ENCODE measurements around the gene ECEL1.

The ECEL1 gene

DNA sequence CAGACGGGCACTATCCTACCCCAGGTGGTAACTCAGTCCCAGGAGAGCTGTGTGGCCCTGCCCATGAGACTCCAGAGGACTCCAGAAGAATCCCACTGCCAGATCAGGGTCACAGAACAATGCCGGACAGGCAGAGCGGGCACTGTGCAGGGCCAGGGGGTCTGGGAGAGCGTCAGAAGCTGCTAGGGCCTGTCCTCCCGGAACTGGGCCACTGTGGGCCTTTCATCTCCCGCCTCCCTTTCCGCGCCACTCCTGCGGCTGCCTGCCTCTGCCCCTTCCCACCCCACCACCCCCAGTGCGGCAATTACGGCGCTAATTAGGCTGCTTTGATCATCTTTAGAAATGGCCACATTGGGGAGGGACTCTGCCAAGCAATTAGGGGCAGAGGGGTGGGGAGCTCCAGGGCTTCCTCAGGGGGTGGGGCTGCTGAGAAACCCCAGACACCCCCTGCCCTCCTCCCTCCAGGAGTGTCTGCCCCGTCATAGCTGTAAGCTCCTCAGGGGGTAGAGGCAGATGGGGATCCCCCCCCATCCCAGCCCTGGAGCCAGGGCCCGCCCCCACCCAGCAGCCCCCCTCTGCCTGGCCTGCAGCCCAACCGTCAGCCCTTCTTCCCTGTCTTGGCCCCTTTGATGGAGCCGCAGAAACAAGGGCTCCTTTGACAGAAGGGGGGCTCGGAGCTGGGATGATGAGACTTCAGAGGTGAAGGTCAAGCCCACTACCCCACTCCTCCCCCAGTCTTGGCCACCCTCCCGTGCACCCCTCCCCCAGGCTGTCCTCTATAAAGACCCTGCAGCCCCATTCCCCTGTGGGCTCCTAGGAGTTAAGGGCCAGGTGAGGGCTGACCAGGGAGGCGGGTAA lies 32.2 kb upstream of the ECEL1 start, which contains the start of gene PRSS56:
TSS of gene PRSS56 (plus strand) at position 808 of the 858 bp plus-strand sequence. CDS start 211 bp downstream, outside the sequence.
- TF ChIP-seq, protein P1, sequence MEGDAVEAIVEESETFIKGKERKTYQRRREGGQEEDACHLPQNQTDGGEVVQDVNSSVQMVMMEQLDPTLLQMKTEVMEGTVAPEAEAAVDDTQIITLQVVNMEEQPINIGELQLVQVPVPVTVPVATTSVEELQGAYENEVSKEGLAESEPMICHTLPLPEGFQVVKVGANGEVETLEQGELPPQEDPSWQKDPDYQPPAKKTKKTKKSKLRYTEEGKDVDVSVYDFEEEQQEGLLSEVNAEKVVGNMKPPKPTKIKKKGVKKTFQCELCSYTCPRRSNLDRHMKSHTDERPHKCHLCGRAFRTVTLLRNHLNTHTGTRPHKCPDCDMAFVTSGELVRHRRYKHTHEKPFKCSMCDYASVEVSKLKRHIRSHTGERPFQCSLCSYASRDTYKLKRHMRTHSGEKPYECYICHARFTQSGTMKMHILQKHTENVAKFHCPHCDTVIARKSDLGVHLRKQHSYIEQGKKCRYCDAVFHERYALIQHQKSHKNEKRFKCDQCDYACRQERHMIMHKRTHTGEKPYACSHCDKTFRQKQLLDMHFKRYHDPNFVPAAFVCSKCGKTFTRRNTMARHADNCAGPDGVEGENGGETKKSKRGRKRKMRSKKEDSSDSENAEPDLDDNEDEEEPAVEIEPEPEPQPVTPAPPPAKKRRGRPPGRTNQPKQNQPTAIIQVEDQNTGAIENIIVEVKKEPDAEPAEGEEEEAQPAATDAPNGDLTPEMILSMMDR (IDR thresholded peaks at IDR 0.05; ENCODE audit: insufficient read depth, low read length, poor library complexity, severe bottlenecking): no peak
- no peak for DNase-seq (ENCODE audit: extremely low read depth, insufficient read length)
- H3K27me3 ChIP-seq (replicated peaks; ENCODE audit: control insufficient read depth, insufficient read depth, low read length): peaks cover 1% of the 10 kb centered on the region; the same call in 1 of the 2 replicates
- H3K4me3 ChIP-seq (replicated peaks; ENCODE audit: low read depth, low read length): no peak within 1 kb of the TSS
- H3K36me3 ChIP-seq (ENCODE audit: control insufficient read depth, insufficient read depth, low read length): no peaks in the 10 kb centered on the region

DNA sequence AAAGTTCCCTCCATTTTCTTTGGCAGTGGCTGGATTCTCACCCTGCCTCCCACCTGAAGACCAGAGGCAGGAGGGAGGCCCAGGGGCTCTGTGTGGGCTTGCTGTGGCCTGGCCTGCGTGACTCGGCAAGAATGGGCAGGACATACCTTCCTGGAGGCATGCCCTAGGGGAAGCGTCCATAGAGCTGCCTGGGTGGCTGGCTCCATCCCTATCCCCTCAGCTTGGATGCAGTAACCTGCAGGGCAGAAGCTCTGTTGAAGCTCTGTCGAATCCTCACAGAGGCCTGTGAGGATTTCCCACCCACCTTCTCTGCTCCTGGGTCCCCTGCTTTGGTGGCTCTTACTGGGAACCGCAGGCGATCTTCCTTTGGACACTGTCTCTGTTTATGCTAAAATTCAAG lies 31.2 kb upstream of the ECEL1 start:
- no peaks in the 10 kb centered on the region for H3K36me3 ChIP-seq (ENCODE audit: control insufficient read depth, insufficient read depth, low read length)
- no peak for DNase-seq (ENCODE audit: extremely low read depth, insufficient read length)
- H3K27me3 ChIP-seq (replicated peaks; ENCODE audit: control insufficient read depth, insufficient read depth, low read length): no peaks in the 10 kb centered on the region; the same call in 1 of the 2 replicates
- no peak overlapping the region for H3K4me3 ChIP-seq (replicated peaks; ENCODE audit: low read depth, low read length)
- TF ChIP-seq, protein P1 (IDR thresholded peaks at IDR 0.05; ENCODE audit: insufficient read depth, low read length, poor library complexity, severe bottlenecking): no peak

DNA sequence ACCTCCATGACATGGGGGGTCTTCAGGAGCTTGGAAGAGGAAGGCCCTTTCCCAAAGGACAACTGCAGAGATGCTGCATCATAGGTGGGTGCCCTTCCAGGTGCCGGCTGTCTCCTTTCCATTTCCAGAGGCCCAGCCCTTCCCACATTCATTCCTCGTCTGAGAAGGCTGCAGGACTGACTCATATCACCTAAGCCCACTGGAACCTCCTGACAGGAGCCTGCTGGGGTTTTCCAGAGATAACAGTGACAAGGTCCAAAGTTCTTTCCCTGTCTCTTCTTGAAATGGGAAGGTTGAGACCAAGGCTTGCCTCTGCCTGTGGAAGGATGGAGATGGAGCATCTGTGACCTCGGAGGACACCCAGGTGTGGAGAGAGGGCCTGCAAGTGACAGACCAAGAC lies 28.9 kb upstream of the ECEL1 start:
- TF ChIP-seq, protein P1 (IDR thresholded peaks at IDR 0.05; ENCODE audit: insufficient read depth, low read length, poor library complexity, severe bottlenecking): no peak
- DNase-seq (ENCODE audit: extremely low read depth, insufficient read length): no peak
- H3K27me3 ChIP-seq (replicated peaks; ENCODE audit: control insufficient read depth, insufficient read depth, low read length): no peaks in the 10 kb centered on the region; the same call in 1 of the 2 replicates
- no peak overlapping the region for H3K4me3 ChIP-seq (replicated peaks; ENCODE audit: low read depth, low read length)
- no peaks in the 10 kb centered on the region for H3K36me3 ChIP-seq (ENCODE audit: control insufficient read depth, insufficient read depth, low read length)

DNA sequence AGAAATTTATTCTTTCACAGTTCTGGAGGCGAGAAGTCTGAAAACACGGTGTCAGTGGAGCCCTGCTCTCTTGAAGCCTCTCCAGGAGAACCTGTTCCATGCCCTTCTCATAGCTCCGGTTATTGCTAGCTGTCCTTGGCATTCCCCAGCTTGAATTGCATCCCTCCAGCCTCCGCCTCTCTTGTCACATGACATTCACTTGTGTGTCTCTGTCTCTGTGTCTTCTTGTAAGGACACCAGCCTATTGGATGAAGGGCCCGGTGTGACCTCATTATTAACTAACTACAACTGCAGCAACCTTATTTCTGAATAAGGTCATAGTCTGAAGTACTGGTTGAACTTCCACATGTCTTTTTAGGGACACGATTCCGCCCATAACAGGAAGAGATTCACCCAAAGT lies 28.0 kb upstream of the ECEL1 start:
- Histone ChIP-seq H3K4me3 (replicated peaks; ENCODE audit: low read depth, low read length) (no peak overlapping the region), H3K27me3 (replicated peaks; ENCODE audit: control insufficient read depth, insufficient read depth, low read length) (peaks cover 2% of the 10 kb centered on the region), H3K36me3 (ENCODE audit: control insufficient read depth, insufficient read depth, low read length) (no peaks in the 10 kb centered on the region)
- TF ChIP-seq, protein P1 (IDR thresholded peaks at IDR 0.05; ENCODE audit: insufficient read depth, low read length, poor library complexity, severe bottlenecking): no peak
- DNase-seq (ENCODE audit: extremely low read depth, insufficient read length): no peak

DNA sequence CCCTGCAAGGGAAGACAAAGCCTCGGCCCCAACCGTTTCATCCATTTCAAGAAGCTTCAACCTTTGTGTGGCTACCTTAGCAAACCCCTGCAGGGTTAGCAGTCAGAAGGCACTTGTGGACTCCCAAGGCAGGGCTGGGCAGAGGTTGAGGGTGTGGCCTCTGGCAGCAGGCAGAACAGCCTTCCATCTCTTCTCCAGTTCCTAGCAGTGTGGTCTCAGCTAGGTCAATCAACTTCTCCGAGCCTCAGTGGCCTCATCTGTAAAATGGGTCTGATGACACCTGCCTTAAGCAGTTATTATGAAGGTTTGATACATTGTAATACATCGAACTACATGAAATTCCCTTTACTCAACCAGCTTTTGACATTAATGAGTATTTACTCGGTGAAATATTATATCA lies 25.7 kb upstream of the ECEL1 start:
- Histone ChIP-seq H3K4me3 (replicated peaks; ENCODE audit: low read depth, low read length) (no peak overlapping the region), H3K27me3 (replicated peaks; ENCODE audit: control insufficient read depth, insufficient read depth, low read length) (peaks cover 2% of the 10 kb centered on the region), H3K36me3 (ENCODE audit: control insufficient read depth, insufficient read depth, low read length) (no peaks in the 10 kb centered on the region)
- no peak for DNase-seq (ENCODE audit: extremely low read depth, insufficient read length)
- TF ChIP-seq, protein P1 (IDR thresholded peaks at IDR 0.05; ENCODE audit: insufficient read depth, low read length, poor library complexity, severe bottlenecking): no peak
